GM10266 (cell line): ENCODE results near the gene AKR1C3.

Experiments used
- DNase-seq: peaks from one replicate; pipeline ENCODE4 v3.0.0; 2012; ENCODE audit errors: extremely low spot score
- CTCF ChIP-seq: IDR thresholded peaks from 2 replicates; pipeline ENCODE4 v1.5.1; 2012; ENCODE audit warnings: mild to moderate bottlenecking, low read depth; ENCODE audit not compliant: control insufficient read depth, insufficient read depth; ENCODE audit errors: missing control alignments

AKR1C3 gene

GRCh38 chr10:5068274-5068984, 25.8 kb upstream of the AKR1C3 start:
- no peak for TF ChIP-seq CTCF

GRCh38 chr10:5070648-5071410, 23.4 kb upstream of the AKR1C3 start:
- no peak for DNase-seq
- TF ChIP-seq CTCF, result no peak

More at GRCh38 chr10:5068274-5068984, 25.8 kb upstream of the AKR1C3 start:
- DNase-seq, result no peak

- DNase-seq, result no peak
- no peak for TF ChIP-seq CTCF
Observed at GRCh38 chr10:5071411-5072198, 22.6 kb upstream of the AKR1C3 start.

GRCh38 chr10:5073659-5074058, 20.6 kb upstream of the AKR1C3 start:
- no peak for TF ChIP-seq CTCF
- DNase-seq, result no peak

GRCh38 chr10:5076615-5077014, 17.6 kb upstream of the AKR1C3 start:
- DNase-seq, result no peak
- TF ChIP-seq CTCF, result no peak

- no peak for DNase-seq
- no peak for TF ChIP-seq CTCF
Observed at GRCh38 chr10:5078547-5079180, 15.6 kb upstream of the AKR1C3 start.
